Erythroblast (primary cell): Measurements from ENCODE around the gene NKAIN4.

ENCODE experiments used
- GATA1 ChIP-seq: IDR thresholded peaks from 2 replicates; pipeline ENCODE4 v1.6.1; 2011; ENCODE audit warnings: low read depth, mild to moderate bottlenecking, control low read depth, low read length, moderate library complexity
- POLR2A ChIP-seq: IDR thresholded peaks from 2 replicates; pipeline ENCODE4 v1.6.1; 2011; ENCODE audit warnings: mild to moderate bottlenecking, low read length

DNA sequence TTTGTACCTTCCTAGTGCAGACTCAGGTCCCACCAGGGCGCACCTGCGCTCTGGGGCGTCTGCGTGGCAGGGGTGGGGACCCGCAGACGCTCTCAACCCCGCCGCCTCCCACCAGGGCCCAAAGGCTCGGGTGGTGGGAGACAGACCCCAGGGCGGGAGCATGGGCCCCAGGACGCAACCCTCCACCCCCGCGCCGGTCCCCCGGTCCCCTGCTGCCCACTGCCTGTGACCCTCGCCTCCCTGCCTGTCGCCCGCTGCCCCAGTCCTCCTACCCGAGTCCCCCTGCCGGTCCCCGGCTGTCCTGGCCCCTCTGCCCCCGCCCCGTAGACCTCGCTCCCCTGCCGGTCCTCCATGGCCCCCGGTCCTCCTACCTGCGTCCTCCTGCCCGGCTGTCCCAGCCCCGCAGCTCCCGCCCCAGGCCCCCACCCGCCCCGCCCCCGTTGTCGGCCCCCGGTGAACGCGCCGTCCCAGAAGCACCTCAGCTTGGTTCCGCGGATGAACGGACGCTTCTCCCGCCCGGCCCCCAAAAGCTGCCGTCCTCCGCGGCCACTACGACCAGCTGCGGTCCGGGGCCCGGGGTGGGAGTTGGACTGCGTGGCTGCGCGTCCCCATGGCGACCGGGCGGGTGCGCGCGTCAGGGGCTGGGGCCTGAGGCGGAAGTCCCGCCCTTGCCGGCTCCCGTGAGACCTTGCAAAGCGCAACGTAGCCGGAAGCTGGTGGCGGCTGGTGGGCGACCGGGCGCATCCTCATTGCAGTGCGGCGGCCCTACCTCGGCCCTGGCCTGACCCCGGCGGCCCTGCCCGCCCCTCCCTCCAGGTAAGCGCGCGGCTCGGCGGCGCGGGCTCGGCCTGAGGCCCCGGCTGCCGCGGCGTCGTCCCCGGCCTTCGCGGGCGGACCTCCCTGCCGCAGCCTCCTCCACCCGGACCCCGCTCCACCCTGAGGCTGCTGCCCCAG is 18.1 kb upstream of the NKAIN4 start, which contains the start of gene ARFGAP1:
- TF ChIP-seq POLR2A (peak; percentile 60), GATA1 (no peak)
